HuH-7 (cell line): ENCODE measurements around the gene IKZF1.

Source experiments
- DNase-seq: peaks from one replicate; pipeline ENCODE4 v3.0.0; 2011; ENCODE audit warnings: low spot score

IKZF1 gene

GRCh38 chr7:50308532-50309385 lies 4.2 kb downstream of the IKZF1 start:
- no peak for DNase-seq

GRCh38 chr7:50309721-50310120 lies 5.2 kb downstream of the IKZF1 start:
- DNase-seq: no peak

- DNase-seq: no peak
Observed at GRCh38 chr7:50310361-50310760, 5.8 kb downstream of the IKZF1 start.

- no peak for DNase-seq
Observed at GRCh38 chr7:50310956-50311355, 6.4 kb downstream of the IKZF1 start.

- DNase-seq: no peak
Observed at GRCh38 chr7:50312250-50313162, 8.0 kb downstream of the IKZF1 start.

GRCh38 chr7:50314836-50315592 lies 10.5 kb downstream of the IKZF1 start:
- DNase-seq: no peak

- no peak for DNase-seq
Observed at GRCh38 chr7:50315739-50316671, 11.5 kb downstream of the IKZF1 start.

- DNase-seq: no peak
Observed at GRCh38 chr7:50317221-50317678, 12.7 kb downstream of the IKZF1 start.

GRCh38 chr7:50317697-50318669 lies 13.5 kb downstream of the IKZF1 start:
- DNase-seq: no peak

- DNase-seq: no peak
Observed at GRCh38 chr7:50321487-50322067, 17.1 kb downstream of the IKZF1 start.

GRCh38 chr7:50324113-50324512 lies 19.6 kb downstream of the IKZF1 start:
- DNase-seq: no peak

GRCh38 chr7:50327443-50327842 lies 22.9 kb downstream of the IKZF1 start:
- DNase-seq: no peak

- no peak for DNase-seq
Observed at GRCh38 chr7:50329775-50330174, 25.3 kb downstream of the IKZF1 start.

- no peak for DNase-seq
Observed at GRCh38 chr7:50330254-50330653, 25.7 kb downstream of the IKZF1 start.

- no peak for DNase-seq
Observed at GRCh38 chr7:50330696-50331095, 26.2 kb downstream of the IKZF1 start.

- DNase-seq: no peak
Observed at GRCh38 chr7:50331564-50332208, 27.2 kb downstream of the IKZF1 start.

GRCh38 chr7:50332241-50333165 lies 28.0 kb downstream of the IKZF1 start:
- no peak for DNase-seq

GRCh38 chr7:50333221-50333651 lies 28.7 kb downstream of the IKZF1 start:
- DNase-seq: no peak
